A673 (cell line): ENCODE results near the gene CPE. TPM values are rescaled to one million over a fixed set of nuclear protein-coding genes. Genes with fewer than 3 reads are reported as not detected.

Experiments
- BruUV-seq: library from RNA; stranded (reverse); fragments of 400-500 nt; replicated peaks from 2 replicates; lab custom pipeline; 2021; lab: Mats Ljungman, UMichigan
- CTCF ChIA-PET: fragments of 300-600 bp; sonication (Branson Sonifier 250); formaldehyde crosslinking; loops from one replicate; lab custom pipeline; 2022; ENCODE audit warnings: antibody characterized with exemption; lab: Charles Lee
- POLR2A ChIA-PET: fragments of 300-600 bp; sonication (Branson Sonifier 250); formaldehyde crosslinking; loops from one replicate; lab custom pipeline; 2022; ENCODE audit warnings: antibody characterized with exemption; ENCODE audit not compliant: low non-redundant PET; lab: Charles Lee
- DNase-seq: peaks from one replicate; pipeline ENCODE4 v3.0.0-alpha.2; 2015; ENCODE audit warnings: low spot score
- H3K27ac ChIP-seq: fragments of 200-600 bp; sonication (generic); 2 replicates; pipeline ENCODE4 v1.5.1; 2016; ENCODE audit warnings: mixed run types, low read depth, mild to moderate bottlenecking, mixed read lengths, antibody characterized with exemption, low read length; ENCODE audit not compliant: poor library complexity, severe bottlenecking
- H3K27me3 ChIP-seq: fragments of 200-600 bp; sonication (generic); replicated peaks from 2 replicates; pipeline ENCODE4 v1.6.1; 2017; ENCODE audit warnings: mixed run types, low read depth, mild to moderate bottlenecking, mixed read lengths, antibody characterized with exemption, low read length; ENCODE audit not compliant: insufficient read depth, poor library complexity
- H3K36me3 ChIP-seq: fragments of 200-600 bp; sonication (generic); 2 replicates; pipeline ENCODE4 v1.6.1; 2016; ENCODE audit warnings: mixed run types, mild to moderate bottlenecking, mixed read lengths, antibody characterized with exemption, low read length; ENCODE audit not compliant: insufficient read depth, poor library complexity, severe bottlenecking
- H3K4me1 ChIP-seq: fragments of 200-600 bp; sonication (generic); 2 replicates; pipeline ENCODE4 v1.6.1; 2017; ENCODE audit warnings: mixed run types, mild to moderate bottlenecking, mixed read lengths, antibody characterized with exemption, low read length; ENCODE audit not compliant: insufficient read depth, poor library complexity, severe bottlenecking
- H3K4me3 ChIP-seq: fragments of 200-600 bp; sonication (generic); 2 replicates; pipeline ENCODE4 v1.5.1; 2016; ENCODE audit warnings: low read depth, mixed run types, mild to moderate bottlenecking, mixed read lengths, low read length; ENCODE audit not compliant: poor library complexity, severe bottlenecking
- H3K9me3 ChIP-seq: fragments of 200-600 bp; sonication (generic); 2 replicates; pipeline ENCODE4 v1.6.1; 2016; ENCODE audit warnings: mixed run types, low read depth, mild to moderate bottlenecking, mixed read lengths, antibody characterized with exemption, low read length; ENCODE audit not compliant: poor library complexity, severe bottlenecking
- CTCF ChIP-seq: fragments of 300-800, 200-600 bp; sonication (generic); conservative IDR thresholded peaks from 2 replicates; pipeline ENCODE4 v1.5.1; 2017; ENCODE audit warnings: low read depth, mild to moderate bottlenecking, antibody characterized with exemption, low read length, moderate library complexity, mixed read lengths
- EZH2 ChIP-seq: fragments of 200-600 bp; sonication (generic); IDR thresholded peaks from 2 replicates; pipeline ENCODE4 v1.6.1; 2017; ENCODE audit warnings: borderline replicate concordance, low read depth, mild to moderate bottlenecking, mixed read lengths, antibody characterized with exemption, low read length; ENCODE audit not compliant: poor library complexity, severe bottlenecking
- intact Hi-C: fragments of 100-400 bp; cut with micrococcal nuclease; formaldehyde crosslinking; loops from one replicate; pipeline ENCODE4 v1.10.0; 2022; ENCODE audit not compliant: unreplicated experiment
- total RNA-seq: library from RNA; stranded (reverse); gene quantifications from 2 replicates; pipeline ENCODE4 v1.2.3, GENCODE V29; 2021

Gene CPE
- total RNA-seq, 1 experiment from 2014 or later: 27.2 TPM

- Histone ChIP-seq H3K27ac (no peak overlapping the region), H3K4me3 (no peak overlapping the region), H3K36me3 (no peaks in the 10 kb centered on the region), H3K9me3 (no peaks in the 10 kb centered on the region), H3K27me3 (no peaks in the 10 kb centered on the region), H3K4me1 (no peaks in the 10 kb centered on the region)
- POLR2A ChIA-PET: no interaction called here
- no peak for DNase-seq
- no peak for TF ChIP-seq EZH2
- no peak for TF ChIP-seq CTCF
- intact Hi-C loops: no loop called here
- no TSS peak for BruUV-seq
- CTCF ChIA-PET: no interaction called here
Observed at GRCh38 chr4:165522050-165522449, 143.2 kb downstream of the CPE start.

GRCh38 chr4:165524532-165525190 lies 145.9 kb downstream of the CPE start:
- Histone ChIP-seq H3K36me3 (no peaks in the 10 kb centered on the region), H3K4me3 (no peak overlapping the region), H3K27ac (no peak overlapping the region), H3K27me3 (no peaks in the 10 kb centered on the region), H3K4me1 (no peaks in the 10 kb centered on the region), H3K9me3 (no peaks in the 10 kb centered on the region)
- POLR2A ChIA-PET: no interaction called here
- TF ChIP-seq EZH2 (no peak), CTCF (no peak)
- no TSS peak for BruUV-seq
- DNase-seq: no peak
- CTCF ChIA-PET: no interaction called here
- intact Hi-C loops: no loop called here

- no peak overlapping the region for H3K4me3 ChIP-seq
- H3K9me3 ChIP-seq: no peaks in the 10 kb centered on the region
- H3K27ac ChIP-seq: no peak overlapping the region
- ChIA-PET POLR2A (no interaction called here), CTCF (interaction anchor here (1.5 kb wide), 1 partner anchor 402 kb away, joined by 4 read pairs; no protein-coding TSS in a partner anchor)
- TF ChIP-seq EZH2 (no peak), CTCF (no peak)
- no TSS peak for BruUV-seq
- no peaks in the 10 kb centered on the region for H3K27me3 ChIP-seq
- peak; percentile 62 for DNase-seq
- intact Hi-C loops: no loop called here
- H3K4me1 ChIP-seq: peaks cover 6% of the 10 kb centered on the region
- no peaks in the 10 kb centered on the region for H3K36me3 ChIP-seq
Observed at GRCh38 chr4:165532976-165533375, 154.2 kb downstream of the CPE start.
